Measurements from ENCODE around the gene CDK18. TPM values are rescaled to one million over a fixed set of nuclear protein-coding genes. Genes with fewer than 3 reads are reported as not detected.

CDK18 gene
- total and polyA plus RNA-seq, 10 of the 15 experiments (the other 5 are each of a cell fraction or from before 2014, with no cell fraction given) = 0.13 to 4.4 (median 0.52) TPM; not detected in 2

- ATAC-seq (no peak), FAIRE-seq (no peak), DNase-seq (ENCODE audit: low read depth, low spot score) (no peak)
- no TSS peak for BruUV-seq (replicated peaks)
- Histone ChIP-seq H3K9ac (ENCODE audit: control insufficient read depth, insufficient read depth, low read length) (no peak overlapping the region), H3K27me3 (replicated peaks in 1 of 2; ENCODE audit: control insufficient read depth in 2 of 2, insufficient read depth in 2 of 2, low read length in 1 of 2) (peaks cover 17 to 20% of the 10 kb centered on the region in 2 experiments), H4K20me1 (ENCODE audit: control insufficient read depth, insufficient read depth) (no peaks in the 10 kb centered on the region; the same call in 1 of the 2 replicates), H3K9me3 (replicated peaks; ENCODE audit: control insufficient read depth, insufficient read depth, low read length) (no peaks in the 10 kb centered on the region), H3K79me2 (ENCODE audit: control insufficient read depth, insufficient read depth, low read length) (no peaks in the 10 kb centered on the region), H3K4me2 (ENCODE audit: control insufficient read depth, insufficient read depth) (no peak overlapping the region), H3K4me1 (ENCODE audit: control insufficient read depth, insufficient read depth, low read length) (no peaks in the 10 kb centered on the region), H3K36me3 (ENCODE audit: control insufficient read depth in 2 of 2, insufficient read depth in 2 of 2, low read length in 1 of 2) (no peaks in the 10 kb centered on the region), H2AFZ (ENCODE audit: control insufficient read depth, low read depth, low read length) (no peak overlapping the region), H3K27ac (ENCODE audit: control insufficient read depth, insufficient read depth) (no peak overlapping the region), H3K4me3 (no peak overlapping the region)
- WGBS (ENCODE audit: insufficient coverage, insufficient replicate concordance, low lambda C conversion rate, missing lambda C conversion rate) = 6% methylated on average over 6 of the region's 6 CpGs
- in situ Hi-C loops (cut with MboI) = no loop called here
- ChIA-PET POLR2A (no interaction called here), CTCF (interaction anchor here (0.9 to 3.2 kb wide), 2 partner anchors 24 to 31 kb away, joined by 3 to 19 read pairs; no protein-coding TSS in a partner anchor), SMC1A (ENCODE audit: uncharacterized antibody, unreplicated experiment) (interaction anchor here (0.7 kb wide), 1 partner anchor 14 kb away, joined by 3 read pairs; no protein-coding TSS in a partner anchor), RAD21 (ENCODE audit: unreplicated experiment) (no interaction called here)
- no peak for TF ChIP-seq BHLHE40 (IDR thresholded peaks at IDR 0.05; ENCODE audit: borderline replicate concordance in 1 of 2, low read depth in 2 of 2, low read length in 1 of 2)
- no peak for TF ChIP-seq IKZF2 (IDR thresholded peaks at IDR 0.05)
- TF ChIP-seq MXI1 (IDR thresholded peaks at IDR 0.05; ENCODE audit: low read depth, low read length) = no peak
- no peak for TF ChIP-seq RAD51 (IDR thresholded peaks at IDR 0.05)
- intact Hi-C loops (cut with micrococcal nuclease; ENCODE audit: unreplicated experiment) = no loop called here
Measured at GRCh38 chr1:205454903-205455335, 49.5 kb upstream of the CDK18 start.

DNA sequence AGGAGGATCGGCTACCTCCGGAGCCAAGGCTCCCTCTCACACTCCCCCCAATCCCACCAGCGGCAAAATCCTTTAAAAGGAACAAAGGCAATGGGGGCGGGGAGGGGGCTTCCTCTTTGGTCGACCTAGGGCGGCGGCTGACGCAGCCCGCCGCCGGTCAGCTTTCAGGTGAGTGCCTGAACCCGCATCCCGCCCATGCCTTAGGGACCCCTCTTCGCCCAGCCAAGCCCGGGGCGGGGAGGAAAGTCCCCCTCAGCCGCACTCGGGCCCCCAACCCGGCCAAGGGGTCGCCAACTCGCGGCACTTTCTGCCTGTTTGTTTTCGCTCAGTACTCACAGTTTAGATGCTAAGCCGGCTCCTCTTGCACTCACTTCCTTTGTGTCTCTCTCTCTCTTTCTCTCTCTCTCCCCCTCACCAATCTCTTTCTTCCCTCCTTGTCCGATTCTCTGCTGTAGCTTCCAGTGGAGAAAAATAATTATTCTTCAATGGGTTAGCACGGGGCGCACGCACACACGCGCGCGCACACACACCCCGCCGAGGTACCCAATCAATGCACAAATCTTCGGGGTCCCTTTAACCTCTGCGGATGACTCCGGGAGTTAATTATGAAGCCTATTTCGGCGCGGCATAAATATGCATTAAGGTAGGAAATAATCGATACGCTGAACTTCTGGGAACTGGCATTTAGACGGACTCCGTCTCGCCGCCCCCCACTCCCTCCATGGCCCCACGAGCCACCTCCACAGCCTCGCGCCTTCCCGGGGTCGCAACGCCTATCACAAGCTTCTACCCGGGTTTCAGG lies 48.7 kb upstream of the CDK18 start, which contains the start of gene BLACAT1:
Gene BLACAT1, minus strand, starts transcription at position 465 of the 802 bp plus-strand sequence.
- CTCF ChIA-PET = no interaction called here
- Histone ChIP-seq H3K9me3 (replicated peaks; ENCODE audit: control insufficient read depth, insufficient read depth, low read length) (no peaks in the 10 kb centered on the region), H2AFZ (ENCODE audit: control insufficient read depth, low read depth, low read length) (no peak within 1 kb of the TSS), H3K9ac (ENCODE audit: control insufficient read depth, insufficient read depth, low read length) (no peak within 1 kb of the TSS), H3K4me2 (ENCODE audit: control insufficient read depth, insufficient read depth) (no peak within 1 kb of the TSS), H3K79me2 (ENCODE audit: control insufficient read depth, insufficient read depth, low read length) (no peaks in the 10 kb centered on the region), H3K4me1 (ENCODE audit: control insufficient read depth, insufficient read depth, low read length) (no peaks in the 10 kb centered on the region), H3K36me3 (ENCODE audit: control insufficient read depth in 2 of 2, insufficient read depth in 2 of 2, low read length in 1 of 2) (no peaks in the 10 kb centered on the region), H3K4me3 (no peak within 1 kb of the TSS), H4K20me1 (ENCODE audit: control insufficient read depth, insufficient read depth) (no peaks in the 10 kb centered on the region; the same call in 1 of the 2 replicates), H3K27me3 (replicated peaks in 1 of 2; ENCODE audit: control insufficient read depth in 2 of 2, insufficient read depth in 2 of 2, low read length in 1 of 2) (peaks cover 17 to 20% of the 10 kb centered on the region in 2 experiments), H3K27ac (ENCODE audit: control insufficient read depth, insufficient read depth) (no peak within 1 kb of the TSS)
- RAD21 ChIA-PET (ENCODE audit: unreplicated experiment) = no interaction called here
- FAIRE-seq (no peak), DNase-seq (ENCODE audit: low read depth, low spot score) (no peak), ATAC-seq (no peak)
- BruUV-seq (replicated peaks) = no TSS peak
- WGBS (ENCODE audit: insufficient coverage, insufficient replicate concordance, low lambda C conversion rate, missing lambda C conversion rate) = 9% methylated on average over 52 of the region's 53 CpGs
- SMC1A ChIA-PET (ENCODE audit: uncharacterized antibody, unreplicated experiment) = no interaction called here
- POLR2A ChIA-PET = interaction anchor here (2.0 kb wide), 1 partner anchor 23 kb away, joined by 4 read pairs; no protein-coding TSS in a partner anchor
- TF ChIP-seq, protein P1, sequence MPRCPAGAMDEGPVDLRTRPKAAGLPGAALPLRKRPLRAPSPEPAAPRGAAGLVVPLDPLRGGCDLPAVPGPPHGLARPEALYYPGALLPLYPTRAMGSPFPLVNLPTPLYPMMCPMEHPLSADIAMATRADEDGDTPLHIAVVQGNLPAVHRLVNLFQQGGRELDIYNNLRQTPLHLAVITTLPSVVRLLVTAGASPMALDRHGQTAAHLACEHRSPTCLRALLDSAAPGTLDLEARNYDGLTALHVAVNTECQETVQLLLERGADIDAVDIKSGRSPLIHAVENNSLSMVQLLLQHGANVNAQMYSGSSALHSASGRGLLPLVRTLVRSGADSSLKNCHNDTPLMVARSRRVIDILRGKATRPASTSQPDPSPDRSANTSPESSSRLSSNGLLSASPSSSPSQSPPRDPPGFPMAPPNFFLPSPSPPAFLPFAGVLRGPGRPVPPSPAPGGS (IDR thresholded peaks at IDR 0.05; ENCODE audit: borderline replicate concordance, insufficient read depth, low read depth, low read length, poor library complexity, severe bottlenecking) = no peak
- TF ChIP-seq EZH2 (IDR thresholded peaks at IDR 0.05; ENCODE audit: borderline replicate concordance, control insufficient read depth, low read depth, low read length) = peak; percentile 92; the same call in 1 of the 2 replicates
- TF ChIP-seq RBBP5 (conservative IDR thresholded peaks at IDR 0.05) = no peak
- TF ChIP-seq HDAC6 (IDR thresholded peaks at IDR 0.05; ENCODE audit: unreplicated experiment) = no peak
- no peak for TF ChIP-seq TAF1 (IDR thresholded peaks at IDR 0.05; ENCODE audit: borderline replicate concordance, low read depth, low read length)
- TF ChIP-seq, protein P2, sequence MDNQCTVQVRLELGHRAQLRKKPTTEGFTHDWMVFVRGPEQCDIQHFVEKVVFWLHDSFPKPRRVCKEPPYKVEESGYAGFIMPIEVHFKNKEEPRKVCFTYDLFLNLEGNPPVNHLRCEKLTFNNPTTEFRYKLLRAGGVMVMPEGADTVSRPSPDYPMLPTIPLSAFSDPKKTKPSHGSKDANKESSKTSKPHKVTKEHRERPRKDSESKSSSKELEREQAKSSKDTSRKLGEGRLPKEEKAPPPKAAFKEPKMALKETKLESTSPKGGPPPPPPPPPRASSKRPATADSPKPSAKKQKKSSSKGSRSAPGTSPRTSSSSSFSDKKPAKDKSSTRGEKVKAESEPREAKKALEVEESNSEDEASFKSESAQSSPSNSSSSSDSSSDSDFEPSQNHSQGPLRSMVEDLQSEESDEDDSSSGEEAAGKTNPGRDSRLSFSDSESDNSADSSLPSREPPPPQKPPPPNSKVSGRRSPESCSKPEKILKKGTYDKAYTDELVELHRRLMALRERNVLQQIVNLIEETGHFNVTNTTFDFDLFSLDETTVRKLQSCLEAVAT (IDR thresholded peaks at IDR 0.05) = no peak
- no peak for TF ChIP-seq NR2C2 (IDR thresholded peaks at IDR 0.05; ENCODE audit: borderline replicate concordance, control insufficient read depth, insufficient read length, low read depth)
- in situ Hi-C loops (cut with MboI) = no loop called here
- intact Hi-C loops (cut with micrococcal nuclease; ENCODE audit: unreplicated experiment) = no loop called here

Measured in GM12878 (cell line).